Neural progenitor cell (in vitro differentiated cells): ENCODE data around the gene SDK2.

Source experiments
- CTCF ChIP-seq: fragments of 200-600 bp; sonication (generic); IDR thresholded peaks from 2 replicates; pipeline ENCODE4 v1.5.1; 2017; ENCODE audit warnings: antibody characterized with exemption, mild to moderate bottlenecking
- EZH2 ChIP-seq: fragments of 200-600 bp; sonication (generic); IDR thresholded peaks from 2 replicates; pipeline ENCODE4 v1.6.1; 2017; ENCODE audit warnings: antibody characterized with exemption, mild to moderate bottlenecking, moderate library complexity

DNA sequence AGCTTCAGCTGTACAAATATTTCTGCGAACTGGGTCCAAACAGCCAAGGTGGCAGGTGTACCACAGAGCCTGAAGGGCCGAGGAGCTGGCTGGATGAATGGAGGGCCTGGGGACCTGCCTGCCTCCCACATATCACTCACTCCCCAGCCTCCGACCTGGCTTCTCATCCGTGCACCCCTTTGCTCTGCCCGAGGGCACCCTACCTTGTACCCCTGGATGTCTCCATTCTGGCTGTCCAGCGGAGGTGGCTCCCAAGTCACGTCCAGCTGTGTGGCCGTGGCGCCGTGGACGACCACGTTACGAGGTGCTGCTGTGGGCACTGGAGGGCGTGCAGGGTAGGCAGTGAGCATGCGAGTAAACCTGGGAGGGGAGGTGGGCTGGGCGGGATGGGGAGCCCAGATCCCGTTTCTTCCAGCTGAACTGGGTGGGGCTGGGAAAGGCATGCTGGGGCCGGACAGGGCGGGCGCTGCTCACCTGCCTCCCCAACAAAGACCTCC is 265.2 kb downstream of the SDK2 start:
- TF ChIP-seq CTCF (no peak), EZH2 (no peak)
